D341Med (cell line): ENCODE results near the gene RSRC1.
A peak's percentile ranks its signal among the peaks of the same experiment; 100 is the strongest.
"Not testable (repeated sequence)": the region's sequence is repeated elsewhere in the genome, so short reads cannot be mapped to it uniquely, and the experiment has no call there.

Experiments
- DNase-seq: peaks from one replicate; pipeline ENCODE4 v3.0.0; 2012; ENCODE audit warnings: low spot score

The RSRC1 gene

GRCh38 chr3:158465074-158465473 is 355.2 kb downstream of the RSRC1 start:
- DNase-seq = no peak

GRCh38 chr3:158470944-158471638 is 361.2 kb downstream of the RSRC1 start:
- peak; percentile 14 for DNase-seq

GRCh38 chr3:158471639-158472294 is 361.9 kb downstream of the RSRC1 start:
- DNase-seq = no peak

GRCh38 chr3:158479051-158479450 is 369.2 kb downstream of the RSRC1 start:
- DNase-seq = no peak

- DNase-seq = no peak
Measured at GRCh38 chr3:158483701-158484235, 373.9 kb downstream of the RSRC1 start.

GRCh38 chr3:158486200-158486599 is 376.3 kb downstream of the RSRC1 start:
- no peak for DNase-seq

- no peak for DNase-seq
Measured at GRCh38 chr3:158488670-158489069, 378.8 kb downstream of the RSRC1 start.

- DNase-seq = peak; percentile 59
Measured at GRCh38 chr3:158489181-158489580, 379.3 kb downstream of the RSRC1 start.

- no peak for DNase-seq
Measured at GRCh38 chr3:158491968-158492367, 382.1 kb downstream of the RSRC1 start.

- DNase-seq = no peak
Measured at GRCh38 chr3:158492685-158493084, 382.8 kb downstream of the RSRC1 start.

GRCh38 chr3:158493931-158494330 is 384.0 kb downstream of the RSRC1 start:
- DNase-seq = no peak

- DNase-seq = no peak
Measured at GRCh38 chr3:158494673-158495072, 384.8 kb downstream of the RSRC1 start.

GRCh38 chr3:158495398-158495902 is 385.6 kb downstream of the RSRC1 start:
- not testable (repeated sequence) for DNase-seq

- no peak for DNase-seq
Measured at GRCh38 chr3:158505117-158505516, 395.2 kb downstream of the RSRC1 start.

GRCh38 chr3:158506456-158506855 is 396.6 kb downstream of the RSRC1 start:
- no peak for DNase-seq

- DNase-seq = no peak
Measured at GRCh38 chr3:158508481-158508880, 398.6 kb downstream of the RSRC1 start.

- no peak for DNase-seq
Measured at GRCh38 chr3:158509891-158510290, 400.0 kb downstream of the RSRC1 start.

GRCh38 chr3:158516729-158517128 is 406.8 kb downstream of the RSRC1 start:
- DNase-seq = not testable (repeated sequence)

- no peak for DNase-seq
Measured at GRCh38 chr3:158519776-158520175, 409.9 kb downstream of the RSRC1 start.

GRCh38 chr3:158520433-158520832 is 410.5 kb downstream of the RSRC1 start:
- DNase-seq = no peak

GRCh38 chr3:158522221-158523136 is 412.6 kb downstream of the RSRC1 start:
- no peak for DNase-seq

- no peak for DNase-seq
Measured at GRCh38 chr3:158528076-158528674, 418.3 kb downstream of the RSRC1 start.
